Parathyroid adenoma (tissue), 2 donors: Measurements from ENCODE around the gene SLC7A10.
A peak's percentile ranks its signal among the peaks of the same experiment; 100 is the strongest.

ENCODE experiments used
- H2AFZ ChIP-seq: fragments of 300-600 bp; sonication (generic); one replicate; pipeline ENCODE4 v1.7.0; 2017; ENCODE audit warnings: antibody characterized with exemption, mild to moderate bottlenecking
- H3K27ac ChIP-seq: fragments of 300-600 bp; sonication (generic); one replicate; pipeline ENCODE4 v1.7.0; 2017
- H3K27me3 ChIP-seq: fragments of 300-600 bp; sonication (generic); one replicate; pipeline ENCODE4 v1.7.0; 2017; ENCODE audit warnings: low read length; ENCODE audit not compliant: control insufficient read depth, insufficient read depth
- H3K36me3 ChIP-seq: fragments of 300-600 bp; sonication (generic); one replicate; pipeline ENCODE4 v1.7.0; 2017; ENCODE audit warnings: low read length; ENCODE audit not compliant: control insufficient read depth, insufficient read depth
- H3K4me1 ChIP-seq: fragments of 300-600 bp; sonication (generic); one replicate; pipeline ENCODE4 v1.7.0; 2017; ENCODE audit warnings: control low read depth
- H3K4me2 ChIP-seq: fragments of 300-600 bp; sonication (generic); one replicate; pipeline ENCODE4 v1.7.0; 2017; ENCODE audit warnings: low read length
- H3K4me3 ChIP-seq: fragments of 300-600 bp; sonication (generic); one replicate; pipeline ENCODE4 v1.7.0; 2017; ENCODE audit warnings: low read depth, low read length
- H3K79me2 ChIP-seq: fragments of 300-600 bp; sonication (generic); one replicate; pipeline ENCODE4 v1.7.0; 2017; ENCODE audit warnings: control low read depth
- H3K9ac ChIP-seq: fragments of 300-600 bp; sonication (generic); one replicate; pipeline ENCODE4 v1.7.0; 2017; ENCODE audit warnings: mild to moderate bottlenecking
- H3K9me3 ChIP-seq: fragments of 300-600 bp; sonication (generic); one replicate; pipeline ENCODE4 v1.7.0; 2017; ENCODE audit warnings: low read length; ENCODE audit not compliant: control insufficient read depth
- TF ChIP-seq, protein P1 (sequence below): fragments of 300-600 bp; sonication (generic); IDR thresholded peaks from one replicate; pipeline ENCODE4 v1.7.0; 2017; ENCODE audit warnings: antibody characterized with exemption, mild to moderate bottlenecking
- donor health status: primary hyperparathyroidism.

Gene SLC7A10

DNA sequence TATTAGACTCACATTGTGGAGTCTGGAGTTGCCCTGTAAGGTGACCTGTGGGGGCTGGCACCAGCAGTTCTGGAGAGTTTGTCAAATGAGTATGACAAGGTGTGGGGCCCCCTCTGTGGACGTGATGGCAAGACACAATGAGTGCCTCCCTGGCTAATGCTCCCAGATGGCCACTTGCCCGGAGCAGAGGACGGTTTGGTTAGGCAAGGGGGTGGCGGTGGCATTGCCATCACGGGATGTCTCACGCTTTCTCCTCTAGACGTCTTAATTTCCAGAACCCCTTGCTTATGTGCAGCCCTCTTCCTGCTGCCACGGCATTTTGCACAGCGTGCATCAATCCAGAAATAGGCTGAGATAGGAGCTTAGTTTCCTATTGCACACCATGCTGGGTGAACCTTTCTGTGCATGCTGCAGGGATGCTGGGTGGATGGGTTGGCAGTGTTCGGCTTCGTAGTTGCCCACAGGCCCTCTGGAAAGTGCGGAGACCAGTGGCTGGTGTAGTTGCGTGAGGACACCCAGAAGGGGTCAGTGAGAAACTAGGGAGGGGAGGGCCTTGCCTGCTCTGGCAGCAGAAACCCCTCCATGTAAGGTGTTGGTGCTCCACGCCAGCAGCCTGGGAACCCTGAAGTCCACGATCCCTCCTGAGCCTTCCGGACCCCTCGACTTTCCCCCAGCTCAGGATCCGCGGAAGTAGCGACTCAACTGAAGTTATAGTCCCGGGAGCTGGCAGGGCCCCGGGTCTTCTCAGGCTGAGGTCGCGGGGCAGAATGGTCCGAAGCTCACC lies 49.6 kb downstream of the SLC7A10 start:
- Histone ChIP-seq H3K9me3 (no peaks in the 10 kb centered on the region), H3K27me3 (no peaks in the 10 kb centered on the region), H3K4me1 (peaks cover 7% of the 10 kb centered on the region), H3K36me3 (no peaks in the 10 kb centered on the region), H3K4me3 (peak overlapping the region; percentile 81), H3K9ac (peak overlapping the region; percentile 70), H3K79me2 (no peaks in the 10 kb centered on the region), H3K4me2 (peak overlapping the region; percentile 69), H2AFZ (peak overlapping the region; percentile 89), H3K27ac (peak overlapping the region; percentile 93)
- TF ChIP-seq, protein P1, sequence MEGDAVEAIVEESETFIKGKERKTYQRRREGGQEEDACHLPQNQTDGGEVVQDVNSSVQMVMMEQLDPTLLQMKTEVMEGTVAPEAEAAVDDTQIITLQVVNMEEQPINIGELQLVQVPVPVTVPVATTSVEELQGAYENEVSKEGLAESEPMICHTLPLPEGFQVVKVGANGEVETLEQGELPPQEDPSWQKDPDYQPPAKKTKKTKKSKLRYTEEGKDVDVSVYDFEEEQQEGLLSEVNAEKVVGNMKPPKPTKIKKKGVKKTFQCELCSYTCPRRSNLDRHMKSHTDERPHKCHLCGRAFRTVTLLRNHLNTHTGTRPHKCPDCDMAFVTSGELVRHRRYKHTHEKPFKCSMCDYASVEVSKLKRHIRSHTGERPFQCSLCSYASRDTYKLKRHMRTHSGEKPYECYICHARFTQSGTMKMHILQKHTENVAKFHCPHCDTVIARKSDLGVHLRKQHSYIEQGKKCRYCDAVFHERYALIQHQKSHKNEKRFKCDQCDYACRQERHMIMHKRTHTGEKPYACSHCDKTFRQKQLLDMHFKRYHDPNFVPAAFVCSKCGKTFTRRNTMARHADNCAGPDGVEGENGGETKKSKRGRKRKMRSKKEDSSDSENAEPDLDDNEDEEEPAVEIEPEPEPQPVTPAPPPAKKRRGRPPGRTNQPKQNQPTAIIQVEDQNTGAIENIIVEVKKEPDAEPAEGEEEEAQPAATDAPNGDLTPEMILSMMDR: peak; percentile 5

DNA sequence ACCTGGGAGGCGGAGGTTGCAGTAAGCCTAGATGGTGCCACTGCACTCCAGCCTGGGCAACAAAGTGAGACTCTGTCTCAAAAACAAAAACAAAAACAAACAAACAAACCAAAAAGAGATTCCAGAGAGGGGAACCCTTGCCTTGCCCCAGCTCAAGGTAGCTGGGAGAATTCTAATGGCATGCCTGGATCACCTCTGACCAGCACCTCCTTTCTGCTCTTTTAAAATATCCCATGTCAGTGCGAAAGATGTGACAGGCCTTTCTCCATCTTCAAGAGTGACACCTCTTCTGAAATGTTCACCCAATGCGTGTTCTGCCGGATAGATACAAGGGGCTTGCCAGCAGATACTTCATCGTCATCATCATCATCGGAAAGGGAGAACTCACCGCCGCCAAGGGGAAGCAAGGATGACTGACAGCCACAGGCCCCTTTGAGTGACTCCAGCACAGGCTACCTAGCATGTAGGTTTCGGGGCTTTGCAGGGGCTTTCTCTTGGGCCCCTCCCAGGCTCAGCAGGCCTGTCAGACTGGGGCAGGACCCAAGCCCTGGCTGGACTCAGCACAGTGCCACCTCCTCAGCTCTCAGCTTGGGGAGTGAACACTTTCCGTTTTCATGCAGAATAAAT lies 50.4 kb downstream of the SLC7A10 start:
- no peaks in the 10 kb centered on the region for H3K79me2 ChIP-seq
- H3K9ac ChIP-seq: no peak overlapping the region
- no peak overlapping the region for H3K4me3 ChIP-seq
- no peaks in the 10 kb centered on the region for H3K27me3 ChIP-seq
- peaks cover 7% of the 10 kb centered on the region for H3K4me1 ChIP-seq
- TF ChIP-seq, protein P1: no peak
- H3K27ac ChIP-seq: peak overlapping the region; percentile 93
- no peaks in the 10 kb centered on the region for H3K36me3 ChIP-seq
- no peak overlapping the region for H3K4me2 ChIP-seq
- no peaks in the 10 kb centered on the region for H3K9me3 ChIP-seq
- no peak overlapping the region for H2AFZ ChIP-seq

DNA sequence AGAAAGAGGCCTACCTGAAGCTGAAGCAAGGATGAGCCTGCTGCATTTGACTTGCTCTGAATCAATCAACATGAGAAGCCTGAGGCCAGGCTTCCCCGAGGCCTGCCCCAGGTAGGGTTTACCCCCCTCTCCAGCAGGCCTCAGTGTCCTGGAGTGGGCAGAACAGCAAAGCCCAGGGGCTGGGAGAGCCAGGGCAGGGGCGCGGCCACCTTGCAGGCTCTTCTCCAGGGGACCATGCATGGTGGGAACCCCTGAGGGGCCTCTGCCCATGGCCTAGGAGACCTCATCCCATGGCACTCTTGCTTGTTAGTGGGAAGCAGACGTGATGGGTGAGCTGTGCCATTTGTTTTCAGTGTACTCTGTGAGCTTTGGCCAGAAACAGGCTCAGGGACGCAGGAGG lies 51.5 kb downstream of the SLC7A10 start:
- no peaks in the 10 kb centered on the region for H3K79me2 ChIP-seq
- H3K9me3 ChIP-seq: no peaks in the 10 kb centered on the region
- TF ChIP-seq, protein P1: no peak
- H3K27ac ChIP-seq: no peak overlapping the region
- no peak overlapping the region for H3K4me3 ChIP-seq
- no peaks in the 10 kb centered on the region for H3K36me3 ChIP-seq
- no peaks in the 10 kb centered on the region for H3K27me3 ChIP-seq
- no peak overlapping the region for H2AFZ ChIP-seq
- H3K4me2 ChIP-seq: no peak overlapping the region
- no peak overlapping the region for H3K9ac ChIP-seq
- H3K4me1 ChIP-seq: peaks cover 7% of the 10 kb centered on the region

DNA sequence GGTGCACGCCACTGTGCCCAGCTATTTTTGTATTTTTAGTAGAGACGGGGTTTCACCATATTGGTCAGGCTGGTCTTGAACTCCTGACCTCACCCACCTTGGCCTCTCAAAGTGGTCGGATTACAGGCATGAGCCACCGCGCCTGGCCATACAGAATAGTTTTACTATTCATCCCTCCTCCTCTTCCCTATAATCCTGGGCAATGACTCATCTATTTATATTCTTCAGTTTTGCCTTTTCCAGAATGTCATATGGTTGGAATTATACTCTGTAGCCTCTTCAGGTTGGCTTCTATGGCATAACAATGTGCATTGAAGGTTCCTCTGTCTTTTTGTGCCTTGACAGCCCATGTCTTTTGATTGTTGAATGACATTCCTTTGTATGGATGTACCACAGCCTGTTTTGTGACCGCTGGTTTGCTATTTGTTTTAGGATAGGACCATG lies 53.7 kb downstream of the SLC7A10 start:
- TF ChIP-seq, protein P1: no peak

More for the DNA sequence above, 53.7 kb downstream of the SLC7A10 start:
- Histone ChIP-seq H3K27ac (no peak overlapping the region), H3K79me2 (no peaks in the 10 kb centered on the region), H2AFZ (no peak overlapping the region), H3K36me3 (no peaks in the 10 kb centered on the region), H3K9ac (no peak overlapping the region), H3K27me3 (no peaks in the 10 kb centered on the region), H3K4me3 (no peak overlapping the region), H3K4me2 (no peak overlapping the region), H3K4me1 (peaks cover 7% of the 10 kb centered on the region), H3K9me3 (no peaks in the 10 kb centered on the region)
